Ramos (cell line): Measurements from ENCODE around the gene GCLC.
"Not testable (repeated sequence)": the region's sequence is repeated elsewhere in the genome, so short reads cannot be mapped to it uniquely, and the experiment has no call there.

Experiments used
- in situ Hi-C: fragments of 300-500 bp; cut with MboI; formaldehyde crosslinking; loops from one replicate; pipeline ENCODE4 v1.14.3; 2022; ENCODE audit warnings: low sequenced_read_pairs; ENCODE audit not compliant: unreplicated experiment

The GCLC gene

GRCh38 chr6:53544470-53545308, at the start of gene GCLC:
Gene GCLC, minus strand, starts transcription at chr6:53545101. Its CDS starts 456 bp downstream, at chr6:53544645.
- in situ Hi-C loops = no loop called here

DNA sequence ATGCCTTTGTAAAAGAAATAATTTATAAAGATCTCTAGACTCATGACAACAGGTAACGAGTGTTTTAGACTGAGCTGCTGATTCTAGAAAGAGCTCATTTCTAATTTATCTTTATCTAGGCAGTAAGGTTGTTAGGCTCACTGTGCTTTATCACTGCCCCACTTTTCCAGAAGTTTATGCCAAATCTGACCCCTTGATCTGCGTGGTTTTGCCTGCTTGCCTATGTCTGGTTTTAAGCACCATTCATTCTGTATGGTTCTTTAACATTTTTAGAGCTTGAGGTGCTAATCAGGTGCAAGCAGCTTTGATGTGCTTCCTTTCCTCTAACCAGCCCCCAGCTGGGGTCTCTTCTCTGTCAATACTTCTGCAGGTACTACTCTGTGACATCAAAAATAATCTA, 49.7 kb upstream of the GCLC start:
- in situ Hi-C loops = no loop called here

DNA sequence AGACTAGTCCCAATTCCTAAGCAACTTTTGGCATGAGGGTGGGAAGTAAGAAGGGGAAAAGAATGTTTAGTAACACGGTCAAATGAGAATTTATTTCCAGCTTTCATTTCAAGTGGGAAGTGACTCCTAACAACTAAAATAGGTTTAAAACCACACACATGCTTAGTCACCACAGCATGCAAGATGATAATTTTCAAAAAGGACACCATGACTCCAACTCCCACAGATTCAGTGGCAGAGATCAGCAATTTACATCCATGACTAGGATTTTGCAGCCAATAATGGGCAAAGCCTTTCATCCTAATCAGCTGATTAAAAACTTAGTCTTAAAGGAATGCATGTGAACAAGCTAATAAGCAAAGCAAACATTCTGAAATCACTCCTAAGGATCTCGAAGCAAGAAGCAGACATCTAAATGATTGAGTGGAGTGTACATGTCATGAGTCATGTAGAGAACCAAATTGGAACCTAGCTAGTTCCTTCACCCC, 48.1 kb upstream of the GCLC start:
- in situ Hi-C loops = no loop called here

DNA sequence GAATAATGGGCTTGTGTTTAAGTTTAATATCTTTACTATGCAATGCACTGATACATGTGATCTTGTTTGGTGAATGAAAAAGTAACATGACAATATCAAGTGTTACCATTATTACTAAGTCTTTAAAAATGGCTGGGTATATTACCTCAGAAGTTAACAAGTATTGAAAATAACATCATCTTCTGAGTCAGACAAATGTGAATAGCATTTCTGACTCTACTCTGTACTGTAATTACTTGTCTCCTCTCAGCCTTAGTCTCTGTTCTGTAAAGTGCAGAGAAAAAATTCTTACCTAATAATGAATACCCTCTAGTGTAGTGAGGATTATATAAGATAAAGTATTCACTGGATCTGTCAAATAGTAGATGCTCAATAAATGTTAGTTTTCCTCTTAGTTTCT, 47.0 kb upstream of the GCLC start:
- in situ Hi-C loops = no loop called here

GRCh38 chr6:53588816-53589509, 44.1 kb upstream of the GCLC start:
- in situ Hi-C loops = no loop called here

DNA sequence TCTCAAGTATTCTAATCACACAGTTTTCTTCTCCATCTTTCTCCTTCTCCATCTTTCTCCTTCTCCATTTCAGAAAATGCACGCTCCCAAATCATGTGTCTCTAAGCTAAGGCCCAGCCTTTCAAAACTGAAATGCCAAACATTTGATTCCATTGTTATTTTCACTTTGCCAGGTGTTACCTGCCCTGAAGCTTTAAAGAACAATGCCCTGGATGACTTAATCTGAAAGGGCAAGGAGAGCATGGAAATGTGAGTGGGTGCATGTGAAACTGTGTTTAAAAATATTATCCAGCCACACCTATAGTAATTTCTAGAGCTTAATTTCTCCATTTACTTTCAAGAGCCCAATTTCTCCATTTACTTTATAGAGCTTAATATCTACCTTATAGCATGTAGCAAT, 42.4 kb upstream of the GCLC start:
- in situ Hi-C loops = no loop called here

GRCh38 chr6:53585208-53585900, 40.5 kb upstream of the GCLC start:
- in situ Hi-C loops = no loop called here

DNA sequence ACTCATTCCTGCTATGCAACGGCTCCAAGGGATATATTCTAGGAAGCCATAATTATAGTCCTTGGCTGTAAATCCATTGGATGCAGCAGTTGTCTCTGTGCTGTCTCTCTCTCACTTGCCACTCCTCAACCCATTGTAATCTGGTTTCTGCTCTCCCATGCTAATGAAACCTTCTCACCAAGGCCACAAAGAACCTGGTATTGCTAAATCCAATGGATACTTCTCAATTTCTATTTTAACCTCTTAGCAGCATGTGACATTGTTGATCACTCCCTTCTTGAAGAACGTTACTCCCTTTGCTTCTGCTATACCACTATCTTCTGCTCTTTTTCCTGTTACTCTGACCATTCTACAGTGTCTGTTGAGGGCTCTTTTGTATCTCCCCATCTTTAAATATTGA, 39.8 kb upstream of the GCLC start:
- in situ Hi-C loops = no loop called here

DNA sequence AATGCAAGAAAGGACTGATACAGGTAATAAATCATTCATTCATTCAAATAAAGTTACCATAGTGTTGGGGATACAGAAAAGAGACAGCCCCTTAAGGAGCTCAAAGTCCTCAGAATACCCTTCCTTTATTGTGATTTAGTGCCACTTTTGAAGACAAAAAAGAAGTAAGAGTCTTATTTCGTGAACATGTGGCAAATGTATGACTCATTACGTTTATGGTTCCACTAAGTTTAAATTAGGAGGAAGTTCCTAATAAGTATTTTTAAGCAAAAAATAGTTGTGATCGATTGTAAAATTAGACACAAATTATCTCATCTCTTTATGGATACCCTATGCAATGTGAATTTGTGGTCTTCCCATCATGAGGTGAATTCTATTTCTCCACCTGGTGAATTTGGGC, 38.5 kb upstream of the GCLC start:
- in situ Hi-C loops = no loop called here

GRCh38 chr6:53582963-53583362, 38.1 kb upstream of the GCLC start:
- in situ Hi-C loops = no loop called here

DNA sequence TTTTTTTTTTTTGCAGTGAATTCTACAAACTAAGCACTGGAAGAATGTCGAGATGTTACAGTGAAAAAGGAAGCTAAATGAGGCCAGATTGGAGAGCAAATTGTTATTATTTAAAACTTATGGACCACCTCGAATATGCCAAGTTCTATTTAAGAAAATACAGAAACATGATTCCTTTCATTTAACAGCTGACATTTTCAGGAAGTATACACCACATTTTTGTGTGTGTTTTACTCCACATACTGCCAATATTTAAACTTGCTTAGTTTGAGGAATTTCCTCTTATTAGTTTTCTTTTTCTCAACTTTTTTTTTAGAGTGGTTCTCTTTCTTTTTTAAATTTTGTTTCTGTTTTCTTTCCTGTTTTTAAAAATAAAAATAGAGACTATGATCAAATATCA, 37.0 kb upstream of the GCLC start:
- in situ Hi-C loops = no loop called here

GRCh38 chr6:53581173-53581773, 36.4 kb upstream of the GCLC start:
- in situ Hi-C loops = no loop called here

DNA sequence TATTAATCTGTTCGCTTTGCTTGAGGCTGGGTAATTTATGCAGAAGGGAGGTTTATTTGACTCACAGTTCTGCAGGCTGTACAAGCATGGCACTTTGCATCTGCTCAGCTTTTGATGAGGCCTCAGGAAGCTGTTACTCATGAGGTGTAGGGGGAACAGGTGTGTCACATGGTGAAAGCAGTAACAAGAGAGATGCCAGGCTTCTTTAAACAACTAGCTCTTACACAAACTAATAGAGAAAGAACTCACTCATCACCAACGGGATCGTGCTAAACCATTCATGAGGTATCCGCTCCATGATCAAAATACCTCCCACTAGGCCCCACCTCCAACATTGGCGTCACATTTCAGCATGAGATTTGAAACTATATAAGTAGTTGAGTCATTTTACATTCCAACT, 34.4 kb upstream of the GCLC start:
- in situ Hi-C loops = no loop called here

DNA sequence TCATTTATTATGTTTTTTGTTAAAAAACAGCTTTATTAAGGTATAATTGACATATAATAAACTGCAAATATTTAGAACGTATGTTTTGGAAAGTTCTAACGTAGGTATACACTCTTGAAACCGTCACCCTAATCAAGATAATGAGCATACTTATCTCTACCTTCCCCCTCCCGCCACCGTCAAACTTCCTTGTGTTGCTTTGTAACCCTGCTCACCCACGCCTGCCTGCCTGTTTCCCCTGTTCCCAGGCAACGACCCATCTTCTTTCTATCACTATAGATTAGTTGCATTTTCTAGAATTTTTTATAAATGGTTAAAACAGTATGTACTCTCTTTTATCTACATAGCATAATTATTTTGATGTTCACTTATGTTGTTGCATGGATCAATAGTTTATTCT, 33.5 kb upstream of the GCLC start:
- in situ Hi-C loops = no loop called here

DNA sequence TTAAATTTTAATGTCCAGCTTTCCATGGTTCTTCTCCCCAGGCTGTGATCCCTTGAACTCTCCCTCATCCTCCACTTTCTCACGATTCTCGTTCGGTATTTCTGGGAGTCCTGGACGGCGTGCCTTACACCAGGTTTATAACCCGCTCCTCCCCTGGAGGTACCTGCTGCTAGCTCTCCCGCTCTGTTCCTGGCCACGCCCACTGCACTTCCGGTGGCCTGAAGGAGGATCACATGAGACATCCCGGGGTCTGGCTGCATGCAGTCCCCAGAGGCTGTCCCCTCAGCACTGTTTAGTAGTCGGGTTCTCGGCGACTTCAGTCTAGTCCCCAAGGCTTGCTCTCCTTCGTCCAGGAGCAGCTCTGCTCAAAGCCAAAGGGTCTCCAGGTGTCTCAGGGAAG, 28.4 kb upstream of the GCLC start:
- in situ Hi-C loops = no loop called here

GRCh38 chr6:53572379-53572778, 27.5 kb upstream of the GCLC start:
- in situ Hi-C loops = not testable (repeated sequence)

DNA sequence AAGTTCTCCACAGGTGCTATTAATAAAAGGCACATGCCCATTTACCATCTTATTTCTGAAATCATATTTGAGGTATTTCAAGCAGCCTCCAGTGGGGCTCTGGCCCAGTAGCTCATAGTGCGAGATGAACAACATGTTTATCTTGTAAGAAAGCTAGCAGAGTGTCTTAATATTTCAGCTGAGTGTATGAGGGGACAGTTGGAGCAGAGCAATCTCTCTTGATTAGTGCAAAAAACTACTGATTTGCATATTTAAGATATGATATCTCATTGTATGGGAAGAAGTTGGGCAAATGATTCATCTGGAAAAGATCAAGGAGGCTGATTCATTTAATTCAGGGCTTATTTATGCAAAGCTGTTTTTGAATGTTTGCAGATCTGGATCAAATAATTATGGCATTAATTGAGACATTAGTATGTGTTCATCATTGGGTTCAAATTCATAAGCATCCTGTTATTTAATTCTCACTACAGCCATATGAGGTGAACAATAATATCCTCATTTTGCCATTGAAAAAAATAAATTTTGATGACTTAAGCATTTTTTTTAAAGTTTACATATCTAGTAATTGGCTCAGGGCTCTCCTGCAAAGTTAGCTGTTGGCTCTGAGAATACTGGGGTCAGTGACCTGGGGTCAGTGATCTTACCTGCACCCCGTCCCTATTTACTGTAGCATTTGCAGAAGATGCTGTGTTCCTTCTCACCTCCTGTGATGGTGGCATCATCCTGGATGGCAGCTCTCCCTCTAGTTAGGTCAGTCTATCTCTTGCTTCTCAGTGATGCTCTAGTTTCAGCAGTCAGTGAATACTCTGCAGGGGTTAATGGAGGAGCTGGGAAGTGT, 24.1 kb upstream of the GCLC start:
- in situ Hi-C loops = no loop called here

DNA sequence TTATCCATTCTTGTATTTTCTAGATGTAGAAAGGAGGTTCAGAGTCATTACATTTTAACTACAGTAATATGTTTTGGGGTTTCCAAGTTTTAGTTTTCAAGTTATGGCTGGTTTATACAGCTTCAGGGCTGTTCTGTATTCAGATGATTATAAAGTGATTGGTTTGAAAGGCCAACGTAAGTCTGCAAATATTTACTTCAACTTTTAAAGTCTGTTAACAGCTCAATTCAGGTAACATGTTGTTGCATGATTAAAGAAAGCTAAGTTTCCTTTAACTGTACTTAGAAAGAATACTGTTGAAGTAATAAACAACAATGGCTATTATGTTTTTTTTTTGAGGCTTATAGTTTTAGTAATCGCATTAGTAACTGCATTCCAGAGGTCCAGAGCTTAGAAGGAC, 22.8 kb upstream of the GCLC start:
- in situ Hi-C loops = no loop called here

DNA sequence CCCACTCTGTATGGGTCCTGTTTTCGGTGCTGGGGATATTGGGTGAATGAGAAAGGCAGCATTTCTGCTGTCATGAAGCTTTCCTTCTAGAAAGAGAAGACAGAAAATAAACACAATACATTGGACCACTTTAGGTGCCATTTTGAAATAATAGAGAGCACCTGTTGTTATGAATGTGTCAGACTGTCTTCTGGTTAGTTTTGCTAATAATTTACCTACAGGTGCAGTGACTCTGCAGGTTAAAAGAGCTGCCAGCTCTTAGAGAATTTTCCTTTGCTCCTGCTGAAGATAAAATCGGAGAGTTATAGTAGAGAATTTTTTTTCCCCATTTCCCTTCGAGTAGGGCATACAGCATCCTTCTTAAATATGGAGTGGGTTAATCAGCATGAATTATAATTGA, 21.9 kb upstream of the GCLC start:
- in situ Hi-C loops = no loop called here

GRCh38 chr6:53565886-53566285, 21.0 kb upstream of the GCLC start:
- in situ Hi-C loops = no loop called here
